Neuronal stem cell (in vitro differentiated cells): Measurements from ENCODE around the gene CHL1. TPM values are rescaled to one million over a fixed set of nuclear protein-coding genes. Genes with fewer than 3 reads are reported as not detected.

Source experiments
- DNase-seq: peaks from one replicate; pipeline ENCODE4 v3.0.0-alpha.2; 2013; ENCODE audit warnings: low spot score
- H2AFZ ChIP-seq: one replicate; pipeline ENCODE4 v1.6.1; 2013; ENCODE audit warnings: mild to moderate bottlenecking, low read length, inconsistent platforms
- H2AK5ac ChIP-seq: 2 replicates; pipeline ENCODE4 v1.6.1; 2013; ENCODE audit warnings: low read depth, mild to moderate bottlenecking, inconsistent platforms, low read length, moderate library complexity, mixed read lengths
- H2BK120ac ChIP-seq: 2 replicates; pipeline ENCODE4 v1.6.1; 2013; ENCODE audit warnings: low read depth, mild to moderate bottlenecking, inconsistent platforms, low read length, moderate library complexity, mixed read lengths
- H2BK12ac ChIP-seq: one replicate; pipeline ENCODE4 v1.6.1; 2013; ENCODE audit warnings: low read length, inconsistent platforms
- H2BK15ac ChIP-seq: 2 replicates; pipeline ENCODE4 v1.6.1; 2013; ENCODE audit warnings: mild to moderate bottlenecking, low read length, inconsistent platforms, mixed read lengths
- H2BK5ac ChIP-seq: one replicate; pipeline ENCODE4 v1.6.1; 2013; ENCODE audit warnings: inconsistent platforms, mild to moderate bottlenecking, low read length, moderate library complexity
- H3K14ac ChIP-seq: one replicate; pipeline ENCODE4 v1.6.1; 2013; ENCODE audit warnings: low read length, inconsistent platforms
- H3K18ac ChIP-seq: 2 replicates; pipeline ENCODE4 v1.6.1; 2013; ENCODE audit warnings: low read length, inconsistent platforms
- H3K23ac ChIP-seq: 2 replicates; pipeline ENCODE4 v1.6.1; 2013; ENCODE audit warnings: low read depth, mild to moderate bottlenecking, mixed read lengths, low read length, inconsistent platforms; ENCODE audit not compliant: poor library complexity
- H3K27ac ChIP-seq: replicated peaks from 3 replicates; pipeline ENCODE4 v1.5.1; 2013; ENCODE audit warnings: low read length, inconsistent platforms
- H3K27me3 ChIP-seq, 3 experiments: 2 replicates each; pipeline ENCODE4 v1.6.1; 2013; ENCODE audit warnings: low read length in 3 of 3, mild to moderate bottlenecking in 2 of 3, inconsistent platforms in 1 of 3, low read depth in 1 of 3, mixed read lengths in 1 of 3, moderate library complexity in 1 of 3; ENCODE audit not compliant: control insufficient read depth in 3 of 3, insufficient read depth in 3 of 3
- H3K36me3 ChIP-seq, 2 donors: replicated peaks in 1 of 2; 2 replicates each; pipeline ENCODE4 v1.6.1; 2013; ENCODE audit warnings: low read length in 2 of 2; ENCODE audit not compliant: control insufficient read depth in 2 of 2, insufficient read depth in 2 of 2
- H3K4ac ChIP-seq: 2 replicates; pipeline ENCODE4 v1.6.1; 2013; ENCODE audit warnings: inconsistent platforms, mild to moderate bottlenecking, low read length, moderate library complexity
- H3K4me1 ChIP-seq, 2 donors: 1 replicate in 1 of 2; 2 replicates in 1 of 2; pipeline ENCODE4 v1.6.1; 2013; ENCODE audit warnings: low read length in 2 of 2, low read depth in 1 of 2; ENCODE audit not compliant: control insufficient read depth in 2 of 2, insufficient read depth in 1 of 2
- H3K4me2 ChIP-seq: one replicate; pipeline ENCODE4 v1.6.1; 2013; ENCODE audit warnings: mild to moderate bottlenecking, low read length, inconsistent platforms; ENCODE audit not compliant: insufficient read depth, poor library complexity, severe bottlenecking
- H3K4me3 ChIP-seq, 2 donors: 2 replicates each; pipeline ENCODE4 v1.5.1; 2013; ENCODE audit warnings: low read length in 2 of 2, mild to moderate bottlenecking in 2 of 2, inconsistent platforms in 1 of 2, moderate library complexity in 1 of 2
- H3K79me1 ChIP-seq: one replicate; pipeline ENCODE4 v1.6.1; 2013; ENCODE audit warnings: low read depth, mild to moderate bottlenecking, inconsistent platforms, low read length, moderate library complexity
- H3K9ac ChIP-seq: one replicate; pipeline ENCODE4 v1.6.1; 2013; ENCODE audit warnings: mild to moderate bottlenecking, low read depth, low read length, inconsistent platforms; ENCODE audit not compliant: poor library complexity
- H3K9me3 ChIP-seq, 2 donors: replicated peaks in 1 of 2; 2 replicates each; pipeline versions ENCODE3 to v1.6.1; 2013; ENCODE audit warnings: low read length in 2 of 2, mild to moderate bottlenecking in 2 of 2, inconsistent platforms in 1 of 2, low read depth in 1 of 2, mixed read lengths in 1 of 2, moderate library complexity in 1 of 2; ENCODE audit not compliant: control insufficient read depth in 2 of 2, insufficient read depth in 1 of 2
- H4K8ac ChIP-seq: one replicate; pipeline ENCODE4 v1.6.1; 2013; ENCODE audit warnings: low read depth, mild to moderate bottlenecking, inconsistent platforms, low read length, moderate library complexity
- H4K91ac ChIP-seq: one replicate; pipeline ENCODE4 v1.6.1; 2013; ENCODE audit warnings: low read length, low read depth, mild to moderate bottlenecking, inconsistent platforms; ENCODE audit not compliant: poor library complexity
- WGBS, 2 donors: extraction: QIAGEN DNeasy Blood & Tissue Kit; methylation state at CpG; one replicate each; pipeline ENCODE4 v1.1.7; 2013; ENCODE audit warnings: missing lambda C conversion rate in 2 of 2, mixed read lengths in 1 of 2; ENCODE audit not compliant: insufficient read length in 2 of 2, insufficient replicate concordance in 1 of 2; ENCODE audit errors: extremely low coverage in 2 of 2; 5-methylcytosine and 5-hydroxymethylcytosine counted together
- polyA plus RNA-seq, 2 experiments: library from polyadenylated mRNA; stranded (reverse); fragments of 200-250 nt; gene quantifications; one replicate each; pipeline ENCODE4 v1.2.3, GENCODE V29; 2013

CHL1 gene
- 1.9 TPM for polyA plus RNA-seq (2013, experiment 1 of 2)
- polyA plus RNA-seq (2013, experiment 2 of 2), result 1.7 TPM

GRCh38 chr3:196311-197148 lies at the start of gene CHL1:
TSS of gene CHL1 (plus strand) at chr3:196763. CDS start at chr3:319777, 123,014 bp downstream.
- Histone ChIP-seq H3K14ac (peak within 1 kb of the TSS; percentile 47), H2BK15ac (peak within 1 kb of the TSS; percentile 17), H2AK5ac (no peak within 1 kb of the TSS), H3K79me1 (no peaks in the 10 kb centered on the region), H3K4me1 (peaks cover 0 to 2% of the 10 kb centered on the region in 2 donors), H4K8ac (no peak within 1 kb of the TSS), H3K9me3 (no peaks in the 10 kb centered on the region), H3K9ac (peak within 1 kb of the TSS; percentile 70), H2BK12ac (peak within 1 kb of the TSS; percentile 41), H3K23ac (no peak within 1 kb of the TSS), H3K4me3 (peak within 1 kb of the TSS; percentile 36 to 85), H3K36me3 (no peaks in the 10 kb centered on the region), H3K18ac (peak within 1 kb of the TSS; percentile 24), H3K4ac (no peak within 1 kb of the TSS), H3K4me2 (peak within 1 kb of the TSS; percentile 99), H3K27ac (no peak within 1 kb of the TSS), H2AFZ (peak within 1 kb of the TSS; percentile 83), H2BK5ac (peak within 1 kb of the TSS; percentile 39), H2BK120ac (no peak within 1 kb of the TSS), H4K91ac (no peak within 1 kb of the TSS), H3K27me3 (peaks cover 0 to 51% (median 23%) of the 10 kb centered on the region in 3 experiments)
- DNase-seq, result peak; percentile 47
- WGBS, 2 donors, result no CpG with 5 or more reads among the region's 64 CpGs

GRCh38 chr3:151614-152189 lies 44.9 kb upstream of the CHL1 start:
- no peak overlapping the region for H3K14ac ChIP-seq
- no peak overlapping the region for H3K4ac ChIP-seq
- H4K91ac ChIP-seq, result no peak overlapping the region
- no peak overlapping the region for H3K9ac ChIP-seq
- H3K4me2 ChIP-seq, result no peak overlapping the region
- no peak overlapping the region for H3K27ac ChIP-seq
- no peak overlapping the region for H2AK5ac ChIP-seq
- no peaks in the 10 kb centered on the region for H3K9me3 ChIP-seq
- H2BK120ac ChIP-seq, result no peak overlapping the region
- no peak overlapping the region for H3K4me3 ChIP-seq
- no peak overlapping the region for H2BK15ac ChIP-seq
- WGBS, 2 donors, result no CpG with 5 or more reads among the region's 2 CpGs
- no peak overlapping the region for H4K8ac ChIP-seq
- H3K79me1 ChIP-seq, result no peaks in the 10 kb centered on the region
- DNase-seq, result no peak
- no peak overlapping the region for H2BK12ac ChIP-seq
- H2AFZ ChIP-seq, result no peak overlapping the region
- H3K4me1 ChIP-seq, result no peaks in the 10 kb centered on the region
- no peak overlapping the region for H3K23ac ChIP-seq
- no peak overlapping the region for H2BK5ac ChIP-seq
- no peaks in the 10 kb centered on the region for H3K36me3 ChIP-seq
- no peak overlapping the region for H3K18ac ChIP-seq
- no peaks in the 10 kb centered on the region for H3K27me3 ChIP-seq

GRCh38 chr3:159974-160373 lies 36.6 kb upstream of the CHL1 start:
- Histone ChIP-seq H4K8ac (no peak overlapping the region), H2BK15ac (no peak overlapping the region), H3K14ac (no peak overlapping the region), H2BK5ac (no peak overlapping the region), H2BK12ac (no peak overlapping the region), H2AFZ (no peak overlapping the region), H3K4me2 (no peak overlapping the region), H2AK5ac (no peak overlapping the region), H4K91ac (no peak overlapping the region), H3K36me3 (no peaks in the 10 kb centered on the region), H3K23ac (no peak overlapping the region), H3K4ac (no peak overlapping the region), H2BK120ac (no peak overlapping the region), H3K9ac (no peak overlapping the region), H3K18ac (no peak overlapping the region), H3K4me3 (no peak overlapping the region), H3K27ac (no peak overlapping the region), H3K4me1 (peaks cover 0 to 2% of the 10 kb centered on the region in 2 donors), H3K79me1 (no peaks in the 10 kb centered on the region), H3K9me3 (no peaks in the 10 kb centered on the region), H3K27me3 (peaks cover 0 to 2% (median 0%) of the 10 kb centered on the region in 3 experiments)
- WGBS, 2 donors, result no CpG with 5 or more reads among the region's 1 CpG
- no peak for DNase-seq

- H3K14ac ChIP-seq, result no peak overlapping the region
- no peak overlapping the region for H2BK12ac ChIP-seq
- no peak overlapping the region for H3K9ac ChIP-seq
- no peak overlapping the region for H3K23ac ChIP-seq
- no peak overlapping the region for H3K4me3 ChIP-seq
- no peak overlapping the region for H2AFZ ChIP-seq
- no peaks in the 10 kb centered on the region for H3K79me1 ChIP-seq
- H3K9me3 ChIP-seq, result no peaks in the 10 kb centered on the region
- no peaks in the 10 kb centered on the region for H3K36me3 ChIP-seq
- H2BK15ac ChIP-seq, result no peak overlapping the region
- peak; percentile 26 for DNase-seq
- no peak overlapping the region for H3K4me2 ChIP-seq
- no peak overlapping the region for H4K91ac ChIP-seq
- H2BK120ac ChIP-seq, result no peak overlapping the region
- no peak overlapping the region for H3K18ac ChIP-seq
- no peak overlapping the region for H2BK5ac ChIP-seq
- H4K8ac ChIP-seq, result no peak overlapping the region
- no peak overlapping the region for H2AK5ac ChIP-seq
- H3K27ac ChIP-seq, result peak overlapping the region; percentile 10
- no peak overlapping the region for H3K4ac ChIP-seq
- H3K4me1 ChIP-seq, result peaks cover 0 to 14% of the 10 kb centered on the region in 2 donors
- H3K27me3 ChIP-seq, result peaks cover 0 to 2% (median 0%) of the 10 kb centered on the region in 3 experiments
These were observed 30.5 kb upstream of the CHL1 start for GRCh38 chr3:166071-166470.
